Measurements from ENCODE around the gene GRIP2.

The GRIP2 gene

GRCh38 chr3:14538451-14539088 is 1.6 kb downstream of the GRIP2 start:
- DNase-seq (ENCODE audit: low read depth), result no peak

- DNase-seq (ENCODE audit: low read depth), result no peak
Observed at GRCh38 chr3:14537590-14538450, 2.3 kb downstream of the GRIP2 start.

GRCh38 chr3:14536837-14537589 is 3.1 kb downstream of the GRIP2 start:
- no peak for DNase-seq (ENCODE audit: low read depth)

- DNase-seq (ENCODE audit: low read depth), result no peak
Observed at GRCh38 chr3:14536055-14536815, 3.9 kb downstream of the GRIP2 start.

- DNase-seq (ENCODE audit: low read depth), result no peak
Observed at GRCh38 chr3:14535616-14536015, 4.5 kb downstream of the GRIP2 start.

GRCh38 chr3:14534516-14535191 is 5.5 kb downstream of the GRIP2 start:
- DNase-seq (ENCODE audit: low read depth), result no peak

GRCh38 chr3:14533457-14533958 is 6.6 kb downstream of the GRIP2 start:
- no peak for DNase-seq (ENCODE audit: low read depth)

- no peak for DNase-seq (ENCODE audit: low read depth)
Observed at GRCh38 chr3:14532691-14533456, 7.3 kb downstream of the GRIP2 start.

- no peak for DNase-seq (ENCODE audit: low read depth)
Observed at GRCh38 chr3:14531856-14532395, 8.2 kb downstream of the GRIP2 start.

- DNase-seq (ENCODE audit: low read depth), result no peak
Observed at GRCh38 chr3:14528081-14528480, 12.1 kb downstream of the GRIP2 start.

- DNase-seq (ENCODE audit: low read depth), result peak; percentile 45
Observed at GRCh38 chr3:14525685-14526631, 14.2 kb downstream of the GRIP2 start.

GRCh38 chr3:14524920-14525660 is 15.1 kb downstream of the GRIP2 start:
- no peak for DNase-seq (ENCODE audit: low read depth)

GRCh38 chr3:14524311-14524711 is 15.8 kb downstream of the GRIP2 start:
- DNase-seq (ENCODE audit: low read depth), result no peak

GRCh38 chr3:14523792-14524191 is 16.4 kb downstream of the GRIP2 start:
- no peak for DNase-seq (ENCODE audit: low read depth)

- no peak for DNase-seq (ENCODE audit: low read depth)
Observed at GRCh38 chr3:14522768-14523167, 17.4 kb downstream of the GRIP2 start.

GRCh38 chr3:14522129-14522691 is 17.9 kb downstream of the GRIP2 start:
- DNase-seq (ENCODE audit: low read depth), result no peak

- DNase-seq (ENCODE audit: low read depth), result no peak
Observed at GRCh38 chr3:14521611-14522010, 18.5 kb downstream of the GRIP2 start.

GRCh38 chr3:14520967-14521366 is 19.2 kb downstream of the GRIP2 start:
- no peak for DNase-seq (ENCODE audit: low read depth)
